WTC11 (cell line): Measurements from ENCODE around the gene ITFG1. TPM values are rescaled to one million over a fixed set of nuclear protein-coding genes. Genes with fewer than 3 reads are reported as not detected.

ENCODE experiments used
- ATAC-seq: fragments of 200-7000 bp; cut with Tn5 transposase; 2 replicates; pipeline ENCODE4 v1.10.0; 2021; ENCODE audit warnings: mild to moderate bottlenecking, moderate library complexity
- CTCF ChIA-PET: fragments of 300-600 bp; sonication (Branson Sonifier 250); formaldehyde crosslinking; loops from one replicate; lab custom pipeline; 2021; ENCODE audit warnings: antibody characterized with exemption; lab: Charles Lee
- POLR2A ChIA-PET: fragments of 350-600 bp; sonication (Branson Sonifier 250); formaldehyde crosslinking; loops from one replicate; lab custom pipeline; 2021; ENCODE audit warnings: antibody characterized with exemption; lab: Charles Lee
- DNase-seq: peaks from one replicate; pipeline ENCODE4 v3.0.0; 2021; ENCODE audit warnings: low spot score
- H3K27ac Mint-ChIP-seq: 2 replicates; pipeline ENCODE4 v1.8.0; 2021; ENCODE audit warnings: mixed read lengths
- H3K27me3 Mint-ChIP-seq: 2 replicates; pipeline ENCODE4 v1.8.0; 2021; ENCODE audit warnings: low read depth, mild to moderate bottlenecking, moderate library complexity, mixed read lengths
- H3K36me3 Mint-ChIP-seq: 2 replicates; pipeline ENCODE4 v1.8.0; 2021; ENCODE audit warnings: mixed read lengths
- H3K4me1 Mint-ChIP-seq: 2 replicates; pipeline ENCODE4 v1.8.0; 2022; ENCODE audit warnings: mixed read lengths
- H3K4me3 Mint-ChIP-seq: 2 replicates; pipeline ENCODE4 v1.8.0; 2021; ENCODE audit warnings: mild to moderate bottlenecking, moderate library complexity, mixed read lengths
- H3K9me3 Mint-ChIP-seq: 2 replicates; pipeline ENCODE4 v1.8.0; 2021; ENCODE audit warnings: mixed read lengths
- E2F1 ChIP-seq: sonication (generic); formaldehyde crosslinking; IDR thresholded peaks from 2 replicates; pipeline ENCODE4 v1.8.0; 2022; ENCODE audit warnings: mild to moderate bottlenecking, missing genetic modification reagents
- E2F4 ChIP-seq: sonication (generic); formaldehyde crosslinking; IDR thresholded peaks from 2 replicates; pipeline ENCODE4 v1.8.1; 2022; ENCODE audit warnings: low read depth, mild to moderate bottlenecking, moderate library complexity, missing genetic modification reagents, borderline replicate concordance
- ERG ChIP-seq: fragments of 250-450 bp; sonication (Bioruptor Pico); IDR thresholded peaks from 2 replicates; pipeline ENCODE4 v1.8.0; 2021; ENCODE audit warnings: mild to moderate bottlenecking
- GTF2I ChIP-seq: fragments of 250-450 bp; sonication (Bioruptor Pico); conservative IDR thresholded peaks from 2 replicates; pipeline ENCODE4 v1.4.0; 2021; ENCODE audit warnings: mild to moderate bottlenecking
- IRF2 ChIP-seq: sonication (generic); formaldehyde crosslinking; IDR thresholded peaks from 2 replicates; pipeline ENCODE4 v1.8.0; 2022; ENCODE audit warnings: low read depth, missing genetic modification reagents, borderline replicate concordance
- MLX ChIP-seq: sonication (generic); formaldehyde crosslinking; IDR thresholded peaks from 2 replicates; pipeline ENCODE4 v1.8.1; 2023; ENCODE audit warnings: mild to moderate bottlenecking, missing genetic modification reagents, moderate library complexity
- MYBL2 ChIP-seq: sonication (generic); formaldehyde crosslinking; IDR thresholded peaks from 2 replicates; pipeline ENCODE4 v1.8.1; 2023; ENCODE audit warnings: mild to moderate bottlenecking, moderate library complexity, missing genetic modification reagents
- NFYB ChIP-seq: sonication (generic); formaldehyde crosslinking; conservative IDR thresholded peaks from 2 replicates; pipeline ENCODE4 v1.8.0; 2022; ENCODE audit warnings: low read depth, missing genetic modification reagents
- OVOL2 ChIP-seq: fragments of 250-450 bp; sonication (Bioruptor Pico); IDR thresholded peaks from 2 replicates; pipeline ENCODE4 v1.9.0; 2021; ENCODE audit warnings: mild to moderate bottlenecking, borderline replicate concordance
- SMAD4 ChIP-seq: sonication (generic); formaldehyde crosslinking; IDR thresholded peaks from 2 replicates; pipeline ENCODE4 v1.8.0; 2022; ENCODE audit warnings: mild to moderate bottlenecking, missing genetic modification reagents
- SOX15 ChIP-seq: fragments of 250-450 bp; sonication (Bioruptor Pico); IDR thresholded peaks from 2 replicates; pipeline ENCODE4 v1.9.0; 2021; ENCODE audit warnings: mild to moderate bottlenecking
- TEAD1 ChIP-seq: sonication (generic); formaldehyde crosslinking; IDR thresholded peaks from 2 replicates; pipeline ENCODE4 v1.8.0; 2022; ENCODE audit warnings: mild to moderate bottlenecking, missing genetic modification reagents
- TEAD4 ChIP-seq: sonication (generic); formaldehyde crosslinking; IDR thresholded peaks from 2 replicates; pipeline ENCODE4 v1.8.0; 2022; ENCODE audit warnings: mild to moderate bottlenecking, missing genetic modification reagents
- ZNF138 ChIP-seq: sonication (generic); formaldehyde crosslinking; conservative IDR thresholded peaks from 2 replicates; pipeline ENCODE4 v1.8.1; 2022; ENCODE audit warnings: mild to moderate bottlenecking, moderate library complexity, missing genetic modification reagents
- ZNF317 ChIP-seq: sonication (generic); formaldehyde crosslinking; IDR thresholded peaks from 2 replicates; pipeline ENCODE4 v1.8.1; 2023; ENCODE audit warnings: low read depth, mild to moderate bottlenecking, moderate library complexity, missing genetic modification reagents, borderline replicate concordance
- total RNA-seq: library from RNA; stranded (reverse); gene quantifications from 3 replicates; pipeline ENCODE4 v1.2.3, GENCODE V29; 2021
- TF ChIP-seq, protein P1 (sequence below): sonication (generic); formaldehyde crosslinking; IDR thresholded peaks from 2 replicates; pipeline ENCODE4 v1.8.0; 2023; ENCODE audit warnings: mild to moderate bottlenecking, missing genetic modification reagents
- TF ChIP-seq, protein P2 (sequence below): fragments of 250-450 bp; sonication (Bioruptor Pico); conservative IDR thresholded peaks from 2 replicates; pipeline ENCODE4 v1.9.0; 2021; ENCODE audit warnings: mild to moderate bottlenecking

ITFG1 gene
- total RNA-seq, 1 experiment from 2014 or later, result 21.1 TPM

DNA sequence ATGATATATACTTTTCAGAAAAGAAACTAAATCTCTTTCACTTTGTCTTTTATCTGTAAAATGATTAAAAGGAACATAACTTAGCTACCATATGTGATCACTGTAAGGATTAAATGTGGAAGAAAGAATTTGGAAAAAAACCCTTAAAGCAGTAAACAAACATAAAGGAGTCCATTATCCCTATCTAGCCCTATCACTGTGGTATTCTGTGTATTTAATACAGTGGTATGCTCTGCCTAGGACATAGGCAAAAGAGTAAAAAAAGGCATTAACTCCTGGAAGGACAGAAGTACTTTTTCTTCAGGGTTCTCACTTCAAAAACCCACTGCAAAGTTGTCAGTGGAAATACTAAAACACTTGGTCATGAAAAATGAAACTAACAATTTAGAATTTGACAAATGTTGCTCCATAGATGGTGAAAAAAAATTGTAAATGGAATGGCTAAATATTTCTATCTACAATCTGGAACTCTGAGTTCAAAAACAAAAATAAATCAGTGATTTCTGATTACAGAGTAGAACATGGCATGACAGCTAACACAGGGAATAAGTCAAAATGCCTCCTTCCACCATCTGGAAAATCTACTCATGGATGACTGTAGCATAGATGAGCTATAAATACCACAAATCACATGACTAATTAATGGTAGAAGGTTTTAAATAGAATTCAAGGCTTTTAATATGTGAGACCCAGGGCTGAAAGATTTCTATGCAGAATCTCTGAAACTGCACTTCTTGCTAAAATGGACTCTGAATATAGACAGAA lies 140.1 kb downstream of the ITFG1 start:
- Mint-ChIP-seq H3K27me3 (no peaks in the 10 kb centered on the region), H3K36me3 (no peaks in the 10 kb centered on the region), H3K4me1 (peaks cover 21% of the 10 kb centered on the region), H3K9me3 (0 out of 2 replicates have a peak, but pooled peaks cover 3% of the 10 kb centered on the region), H3K27ac (no peak overlapping the region), H3K4me3 (no peak overlapping the region)
- ChIA-PET POLR2A (no interaction called here), CTCF (no interaction called here)
- DNase-seq (no peak), ATAC-seq (no peak)
- no peak for TF ChIP-seq OVOL2 (CRISPR knock-in tag)
- TF ChIP-seq SMAD4, result no peak
- TF ChIP-seq MYBL2 (CRISPR knock-in tag), result no peak
- TF ChIP-seq IRF2 (CRISPR knock-in tag), result no peak
- no peak for TF ChIP-seq E2F4
- TF ChIP-seq, protein P1, sequence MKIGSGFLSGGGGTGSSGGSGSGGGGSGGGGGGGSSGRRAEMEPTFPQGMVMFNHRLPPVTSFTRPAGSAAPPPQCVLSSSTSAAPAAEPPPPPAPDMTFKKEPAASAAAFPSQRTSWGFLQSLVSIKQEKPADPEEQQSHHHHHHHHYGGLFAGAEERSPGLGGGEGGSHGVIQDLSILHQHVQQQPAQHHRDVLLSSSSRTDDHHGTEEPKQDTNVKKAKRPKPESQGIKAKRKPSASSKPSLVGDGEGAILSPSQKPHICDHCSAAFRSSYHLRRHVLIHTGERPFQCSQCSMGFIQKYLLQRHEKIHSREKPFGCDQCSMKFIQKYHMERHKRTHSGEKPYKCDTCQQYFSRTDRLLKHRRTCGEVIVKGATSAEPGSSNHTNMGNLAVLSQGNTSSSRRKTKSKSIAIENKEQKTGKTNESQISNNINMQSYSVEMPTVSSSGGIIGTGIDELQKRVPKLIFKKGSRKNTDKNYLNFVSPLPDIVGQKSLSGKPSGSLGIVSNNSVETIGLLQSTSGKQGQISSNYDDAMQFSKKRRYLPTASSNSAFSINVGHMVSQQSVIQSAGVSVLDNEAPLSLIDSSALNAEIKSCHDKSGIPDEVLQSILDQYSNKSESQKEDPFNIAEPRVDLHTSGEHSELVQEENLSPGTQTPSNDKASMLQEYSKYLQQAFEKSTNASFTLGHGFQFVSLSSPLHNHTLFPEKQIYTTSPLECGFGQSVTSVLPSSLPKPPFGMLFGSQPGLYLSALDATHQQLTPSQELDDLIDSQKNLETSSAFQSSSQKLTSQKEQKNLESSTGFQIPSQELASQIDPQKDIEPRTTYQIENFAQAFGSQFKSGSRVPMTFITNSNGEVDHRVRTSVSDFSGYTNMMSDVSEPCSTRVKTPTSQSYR (CRISPR knock-in tag), result no peak
- TF ChIP-seq ZNF317 (CRISPR knock-in tag), result no peak
- TF ChIP-seq E2F1, result no peak
- TF ChIP-seq TEAD4 (CRISPR knock-in tag), result no peak
- TF ChIP-seq MLX (CRISPR knock-in tag), result no peak
- TF ChIP-seq, protein P2, sequence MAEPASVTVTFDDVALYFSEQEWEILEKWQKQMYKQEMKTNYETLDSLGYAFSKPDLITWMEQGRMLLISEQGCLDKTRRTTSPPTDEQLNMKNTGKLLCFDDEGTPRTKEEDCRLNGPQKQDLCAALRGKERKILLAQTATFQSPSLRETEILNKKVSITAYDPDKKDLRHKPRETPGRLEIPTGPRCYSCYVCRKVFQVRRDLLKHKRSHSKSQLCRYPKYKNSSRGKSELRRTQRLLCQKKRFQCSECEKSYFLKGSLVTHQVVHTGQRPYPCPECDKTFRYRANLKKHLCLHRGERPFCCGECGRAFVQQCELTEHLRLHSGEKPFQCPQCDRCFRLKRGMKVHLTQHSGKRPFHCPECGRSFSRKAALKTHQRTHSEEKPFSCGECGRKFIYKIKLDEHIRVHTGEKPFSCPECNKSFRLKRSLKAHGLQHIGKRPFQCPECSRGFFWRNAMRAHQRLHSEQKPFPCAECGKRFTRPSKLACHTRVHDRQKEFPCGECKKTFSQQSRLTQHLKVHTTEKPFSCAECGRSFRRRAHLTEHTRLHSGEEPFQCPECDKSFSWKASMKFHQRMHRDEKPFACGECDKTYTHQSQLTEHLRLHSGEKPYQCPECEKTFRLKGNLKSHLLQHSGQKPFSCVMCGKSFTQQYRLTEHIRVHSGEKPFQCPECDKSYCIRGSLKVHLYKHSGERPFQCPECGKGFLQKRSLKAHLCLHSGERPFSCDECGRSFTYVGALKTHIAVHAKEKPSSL (CRISPR knock-in tag), result no peak
- no peak for TF ChIP-seq ERG
- TF ChIP-seq TEAD1 (CRISPR knock-in tag), result no peak
- TF ChIP-seq GTF2I (CRISPR knock-in tag), result no peak
- no peak for TF ChIP-seq SOX15 (CRISPR knock-in tag)
- no peak for TF ChIP-seq ZNF138 (CRISPR knock-in tag)
- no peak for TF ChIP-seq NFYB (CRISPR knock-in tag)
